WTC11 (cell line): ENCODE results near the gene ANKS6. TPM values are rescaled to one million over a fixed set of nuclear protein-coding genes. Genes with fewer than 3 reads are reported as not detected.

ENCODE experiments used
- ATAC-seq: fragments of 200-7000 bp; cut with Tn5 transposase; 2 replicates; pipeline ENCODE4 v1.10.0; 2021; ENCODE audit warnings: mild to moderate bottlenecking, moderate library complexity
- CTCF ChIA-PET: fragments of 300-600 bp; sonication (Branson Sonifier 250); formaldehyde crosslinking; loops from one replicate; lab custom pipeline; 2021; ENCODE audit warnings: antibody characterized with exemption; lab: Charles Lee
- POLR2A ChIA-PET: fragments of 350-600 bp; sonication (Branson Sonifier 250); formaldehyde crosslinking; loops from one replicate; lab custom pipeline; 2021; ENCODE audit warnings: antibody characterized with exemption; lab: Charles Lee
- DNase-seq: peaks from one replicate; pipeline ENCODE4 v3.0.0; 2021; ENCODE audit warnings: low spot score
- H3K27ac Mint-ChIP-seq: 2 replicates; pipeline ENCODE4 v1.8.0; 2021; ENCODE audit warnings: mixed read lengths
- H3K27me3 Mint-ChIP-seq: 2 replicates; pipeline ENCODE4 v1.8.0; 2021; ENCODE audit warnings: low read depth, mild to moderate bottlenecking, moderate library complexity, mixed read lengths
- H3K36me3 Mint-ChIP-seq: 2 replicates; pipeline ENCODE4 v1.8.0; 2021; ENCODE audit warnings: mixed read lengths
- H3K4me1 Mint-ChIP-seq: 2 replicates; pipeline ENCODE4 v1.8.0; 2022; ENCODE audit warnings: mixed read lengths
- H3K4me3 Mint-ChIP-seq: 2 replicates; pipeline ENCODE4 v1.8.0; 2021; ENCODE audit warnings: mild to moderate bottlenecking, moderate library complexity, mixed read lengths
- H3K9me3 Mint-ChIP-seq: 2 replicates; pipeline ENCODE4 v1.8.0; 2021; ENCODE audit warnings: mixed read lengths
- CREB1 ChIP-seq: sonication (generic); formaldehyde crosslinking; IDR thresholded peaks from 2 replicates; pipeline ENCODE4 v1.8.0; 2023; ENCODE audit warnings: mild to moderate bottlenecking, missing genetic modification reagents
- FOXJ3 ChIP-seq: sonication (generic); formaldehyde crosslinking; IDR thresholded peaks from 2 replicates; pipeline ENCODE4 v1.9.0; 2021; ENCODE audit warnings: missing genetic modification reagents, mild to moderate bottlenecking, borderline replicate concordance
- GABPB1 ChIP-seq: sonication (generic); formaldehyde crosslinking; IDR thresholded peaks from 2 replicates; pipeline ENCODE4 v1.8.1; 2023; ENCODE audit warnings: mild to moderate bottlenecking, missing genetic modification reagents
- GTF2I ChIP-seq: fragments of 250-450 bp; sonication (Bioruptor Pico); conservative IDR thresholded peaks from 2 replicates; pipeline ENCODE4 v1.4.0; 2021; ENCODE audit warnings: mild to moderate bottlenecking
- NFYB ChIP-seq: sonication (generic); formaldehyde crosslinking; conservative IDR thresholded peaks from 2 replicates; pipeline ENCODE4 v1.8.0; 2022; ENCODE audit warnings: low read depth, missing genetic modification reagents
- RORB ChIP-seq: fragments of 250-450 bp; sonication (Bioruptor Pico); IDR thresholded peaks from 2 replicates; pipeline ENCODE4 v1.9.0; 2021; ENCODE audit warnings: mild to moderate bottlenecking
- TCF7 ChIP-seq: sonication (generic); formaldehyde crosslinking; IDR thresholded peaks from 2 replicates; pipeline ENCODE4 v1.8.0; 2022; ENCODE audit warnings: mild to moderate bottlenecking, low read depth, missing genetic modification reagents, moderate library complexity
- ZBTB21 ChIP-seq: sonication (generic); formaldehyde crosslinking; IDR thresholded peaks from 2 replicates; pipeline ENCODE4 v1.8.1; 2023; ENCODE audit warnings: mild to moderate bottlenecking, missing genetic modification reagents, borderline replicate concordance
- ZNF219 ChIP-seq: sonication (generic); formaldehyde crosslinking; IDR thresholded peaks from 2 replicates; pipeline ENCODE4 v1.8.0; 2023; ENCODE audit warnings: missing genetic modification reagents, mild to moderate bottlenecking, borderline replicate concordance
- ZNF396 ChIP-seq: fragments of 250-450 bp; sonication (Bioruptor Pico); IDR thresholded peaks from 2 replicates; pipeline ENCODE4 v1.8.0; 2021; ENCODE audit warnings: mild to moderate bottlenecking, moderate library complexity, borderline replicate concordance
- total RNA-seq: library from RNA; stranded (reverse); gene quantifications from 3 replicates; pipeline ENCODE4 v1.2.3, GENCODE V29; 2021
- TF ChIP-seq, protein P1 (sequence below): sonication (generic); formaldehyde crosslinking; IDR thresholded peaks from 2 replicates; pipeline ENCODE4 v1.8.1; 2023; ENCODE audit warnings: mild to moderate bottlenecking, missing genetic modification reagents
- TF ChIP-seq, protein P2 (sequence below): sonication (generic); formaldehyde crosslinking; IDR thresholded peaks from 2 replicates; pipeline ENCODE4 v1.8.1; 2023; ENCODE audit warnings: mild to moderate bottlenecking, moderate library complexity, missing genetic modification reagents
- TF ChIP-seq, protein P3 (sequence below): sonication (generic); formaldehyde crosslinking; IDR thresholded peaks from 2 replicates; pipeline ENCODE4 v1.8.0; 2023; ENCODE audit warnings: missing genetic modification reagents, mild to moderate bottlenecking, borderline replicate concordance
- TF ChIP-seq, protein P4 (sequence below): sonication (generic); formaldehyde crosslinking; IDR thresholded peaks from 2 replicates; pipeline ENCODE4 v1.8.1; 2023; ENCODE audit warnings: mild to moderate bottlenecking, missing genetic modification reagents, moderate library complexity
- TF ChIP-seq, protein P5 (sequence below): sonication (generic); formaldehyde crosslinking; IDR thresholded peaks from 2 replicates; pipeline ENCODE4 v1.8.1; 2022; ENCODE audit warnings: low read depth, missing genetic modification reagents, borderline replicate concordance
- TF ChIP-seq, protein P6 (sequence below): sonication (generic); formaldehyde crosslinking; IDR thresholded peaks from 2 replicates; pipeline ENCODE4 v1.8.1; 2023; ENCODE audit warnings: mild to moderate bottlenecking, missing genetic modification reagents, moderate library complexity
- TF ChIP-seq, protein P7 (sequence below): fragments of 250-450 bp; sonication (Bioruptor Pico); IDR thresholded peaks from 2 replicates; pipeline ENCODE4 v1.9.0; 2021; ENCODE audit warnings: mild to moderate bottlenecking, borderline replicate concordance
- TF ChIP-seq, protein P8 (sequence below): fragments of 250-450 bp; sonication (Bioruptor Pico); IDR thresholded peaks from 2 replicates; pipeline ENCODE4 v1.9.0; 2021; ENCODE audit warnings: moderate library complexity, mild to moderate bottlenecking, inconsistent platforms, borderline replicate concordance
- TF ChIP-seq, protein P9 (sequence below): fragments of 250-450 bp; sonication (Bioruptor Pico); IDR thresholded peaks from 2 replicates; pipeline ENCODE4 v1.9.0; 2021; ENCODE audit warnings: mild to moderate bottlenecking

Gene ANKS6
- total RNA-seq, 1 experiment from 2014 or later, result 65.1 TPM

DNA sequence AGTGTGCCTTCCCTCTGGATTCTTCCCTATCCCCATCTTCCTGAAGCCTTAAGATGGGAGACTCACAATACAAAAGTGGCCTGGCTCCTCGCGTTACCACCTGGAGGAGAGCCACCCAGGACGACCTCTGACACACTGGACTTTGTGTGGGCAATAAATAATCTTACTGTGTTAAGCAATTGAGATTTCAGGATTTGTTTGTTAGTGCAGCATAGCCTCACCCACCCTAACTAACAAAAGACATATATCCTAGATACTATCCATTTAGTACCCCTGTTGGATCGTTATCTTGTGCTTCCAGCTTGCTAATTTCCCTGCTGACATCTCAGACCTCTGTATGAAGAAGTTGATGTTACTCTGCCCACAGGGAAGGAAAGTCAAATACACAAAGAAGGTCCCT lies 95.6 kb downstream of the ANKS6 start:
- Mint-ChIP-seq H3K27ac (no peak overlapping the region), H3K36me3 (no peaks in the 10 kb centered on the region), H3K9me3 (peaks cover 10% of the 10 kb centered on the region), H3K4me3 (no peak overlapping the region), H3K4me1 (no peaks in the 10 kb centered on the region), H3K27me3 (peaks cover 19% of the 10 kb centered on the region)
- ChIA-PET POLR2A (no interaction called here), CTCF (interaction anchor here (0.8 to 1.8 kb wide), 2 partner anchors 23 to 164 kb away, joined by 3 to 9 read pairs; no protein-coding TSS in a partner anchor)
- no peak for TF ChIP-seq RORB (CRISPR knock-in tag)
- TF ChIP-seq ZBTB21, result no peak
- TF ChIP-seq, protein P1, sequence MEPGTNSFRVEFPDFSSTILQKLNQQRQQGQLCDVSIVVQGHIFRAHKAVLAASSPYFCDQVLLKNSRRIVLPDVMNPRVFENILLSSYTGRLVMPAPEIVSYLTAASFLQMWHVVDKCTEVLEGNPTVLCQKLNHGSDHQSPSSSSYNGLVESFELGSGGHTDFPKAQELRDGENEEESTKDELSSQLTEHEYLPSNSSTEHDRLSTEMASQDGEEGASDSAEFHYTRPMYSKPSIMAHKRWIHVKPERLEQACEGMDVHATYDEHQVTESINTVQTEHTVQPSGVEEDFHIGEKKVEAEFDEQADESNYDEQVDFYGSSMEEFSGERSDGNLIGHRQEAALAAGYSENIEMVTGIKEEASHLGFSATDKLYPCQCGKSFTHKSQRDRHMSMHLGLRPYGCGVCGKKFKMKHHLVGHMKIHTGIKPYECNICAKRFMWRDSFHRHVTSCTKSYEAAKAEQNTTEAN, result no peak
- TF ChIP-seq, protein P2, sequence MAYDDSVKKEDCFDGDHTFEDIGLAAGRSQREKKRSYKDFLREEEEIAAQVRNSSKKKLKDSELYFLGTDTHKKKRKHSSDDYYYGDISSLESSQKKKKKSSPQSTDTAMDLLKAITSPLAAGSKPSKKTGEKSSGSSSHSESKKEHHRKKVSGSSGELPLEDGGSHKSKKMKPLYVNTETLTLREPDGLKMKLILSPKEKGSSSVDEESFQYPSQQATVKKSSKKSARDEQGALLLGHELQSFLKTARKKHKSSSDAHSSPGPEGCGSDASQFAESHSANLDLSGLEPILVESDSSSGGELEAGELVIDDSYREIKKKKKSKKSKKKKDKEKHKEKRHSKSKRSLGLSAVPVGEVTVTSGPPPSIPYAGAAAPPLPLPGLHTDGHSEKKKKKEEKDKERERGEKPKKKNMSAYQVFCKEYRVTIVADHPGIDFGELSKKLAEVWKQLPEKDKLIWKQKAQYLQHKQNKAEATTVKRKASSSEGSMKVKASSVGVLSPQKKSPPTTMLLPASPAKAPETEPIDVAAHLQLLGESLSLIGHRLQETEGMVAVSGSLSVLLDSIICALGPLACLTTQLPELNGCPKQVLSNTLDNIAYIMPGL (CRISPR knock-in tag), result no peak
- TF ChIP-seq, protein P3, sequence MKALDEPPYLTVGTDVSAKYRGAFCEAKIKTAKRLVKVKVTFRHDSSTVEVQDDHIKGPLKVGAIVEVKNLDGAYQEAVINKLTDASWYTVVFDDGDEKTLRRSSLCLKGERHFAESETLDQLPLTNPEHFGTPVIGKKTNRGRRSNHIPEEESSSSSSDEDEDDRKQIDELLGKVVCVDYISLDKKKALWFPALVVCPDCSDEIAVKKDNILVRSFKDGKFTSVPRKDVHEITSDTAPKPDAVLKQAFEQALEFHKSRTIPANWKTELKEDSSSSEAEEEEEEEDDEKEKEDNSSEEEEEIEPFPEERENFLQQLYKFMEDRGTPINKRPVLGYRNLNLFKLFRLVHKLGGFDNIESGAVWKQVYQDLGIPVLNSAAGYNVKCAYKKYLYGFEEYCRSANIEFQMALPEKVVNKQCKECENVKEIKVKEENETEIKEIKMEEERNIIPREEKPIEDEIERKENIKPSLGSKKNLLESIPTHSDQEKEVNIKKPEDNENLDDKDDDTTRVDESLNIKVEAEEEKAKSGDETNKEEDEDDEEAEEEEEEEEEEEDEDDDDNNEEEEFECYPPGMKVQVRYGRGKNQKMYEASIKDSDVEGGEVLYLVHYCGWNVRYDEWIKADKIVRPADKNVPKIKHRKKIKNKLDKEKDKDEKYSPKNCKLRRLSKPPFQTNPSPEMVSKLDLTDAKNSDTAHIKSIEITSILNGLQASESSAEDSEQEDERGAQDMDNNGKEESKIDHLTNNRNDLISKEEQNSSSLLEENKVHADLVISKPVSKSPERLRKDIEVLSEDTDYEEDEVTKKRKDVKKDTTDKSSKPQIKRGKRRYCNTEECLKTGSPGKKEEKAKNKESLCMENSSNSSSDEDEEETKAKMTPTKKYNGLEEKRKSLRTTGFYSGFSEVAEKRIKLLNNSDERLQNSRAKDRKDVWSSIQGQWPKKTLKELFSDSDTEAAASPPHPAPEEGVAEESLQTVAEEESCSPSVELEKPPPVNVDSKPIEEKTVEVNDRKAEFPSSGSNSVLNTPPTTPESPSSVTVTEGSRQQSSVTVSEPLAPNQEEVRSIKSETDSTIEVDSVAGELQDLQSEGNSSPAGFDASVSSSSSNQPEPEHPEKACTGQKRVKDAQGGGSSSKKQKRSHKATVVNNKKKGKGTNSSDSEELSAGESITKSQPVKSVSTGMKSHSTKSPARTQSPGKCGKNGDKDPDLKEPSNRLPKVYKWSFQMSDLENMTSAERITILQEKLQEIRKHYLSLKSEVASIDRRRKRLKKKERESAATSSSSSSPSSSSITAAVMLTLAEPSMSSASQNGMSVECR (CRISPR knock-in tag), result no peak
- no peak for TF ChIP-seq FOXJ3 (CRISPR knock-in tag)
- TF ChIP-seq, protein P4, sequence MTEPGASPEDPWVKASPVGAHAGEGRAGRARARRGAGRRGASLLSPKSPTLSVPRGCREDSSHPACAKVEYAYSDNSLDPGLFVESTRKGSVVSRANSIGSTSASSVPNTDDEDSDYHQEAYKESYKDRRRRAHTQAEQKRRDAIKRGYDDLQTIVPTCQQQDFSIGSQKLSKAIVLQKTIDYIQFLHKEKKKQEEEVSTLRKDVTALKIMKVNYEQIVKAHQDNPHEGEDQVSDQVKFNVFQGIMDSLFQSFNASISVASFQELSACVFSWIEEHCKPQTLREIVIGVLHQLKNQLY (CRISPR knock-in tag), result no peak
- no peak for TF ChIP-seq ZNF219
- TF ChIP-seq, protein P5, sequence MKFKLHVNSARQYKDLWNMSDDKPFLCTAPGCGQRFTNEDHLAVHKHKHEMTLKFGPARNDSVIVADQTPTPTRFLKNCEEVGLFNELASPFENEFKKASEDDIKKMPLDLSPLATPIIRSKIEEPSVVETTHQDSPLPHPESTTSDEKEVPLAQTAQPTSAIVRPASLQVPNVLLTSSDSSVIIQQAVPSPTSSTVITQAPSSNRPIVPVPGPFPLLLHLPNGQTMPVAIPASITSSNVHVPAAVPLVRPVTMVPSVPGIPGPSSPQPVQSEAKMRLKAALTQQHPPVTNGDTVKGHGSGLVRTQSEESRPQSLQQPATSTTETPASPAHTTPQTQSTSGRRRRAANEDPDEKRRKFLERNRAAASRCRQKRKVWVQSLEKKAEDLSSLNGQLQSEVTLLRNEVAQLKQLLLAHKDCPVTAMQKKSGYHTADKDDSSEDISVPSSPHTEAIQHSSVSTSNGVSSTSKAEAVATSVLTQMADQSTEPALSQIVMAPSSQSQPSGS (CRISPR knock-in tag), result no peak
- TF ChIP-seq, protein P6, sequence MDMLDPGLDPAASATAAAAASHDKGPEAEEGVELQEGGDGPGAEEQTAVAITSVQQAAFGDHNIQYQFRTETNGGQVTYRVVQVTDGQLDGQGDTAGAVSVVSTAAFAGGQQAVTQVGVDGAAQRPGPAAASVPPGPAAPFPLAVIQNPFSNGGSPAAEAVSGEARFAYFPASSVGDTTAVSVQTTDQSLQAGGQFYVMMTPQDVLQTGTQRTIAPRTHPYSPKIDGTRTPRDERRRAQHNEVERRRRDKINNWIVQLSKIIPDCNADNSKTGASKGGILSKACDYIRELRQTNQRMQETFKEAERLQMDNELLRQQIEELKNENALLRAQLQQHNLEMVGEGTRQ (CRISPR knock-in tag), result no peak
- TF ChIP-seq, protein P7, sequence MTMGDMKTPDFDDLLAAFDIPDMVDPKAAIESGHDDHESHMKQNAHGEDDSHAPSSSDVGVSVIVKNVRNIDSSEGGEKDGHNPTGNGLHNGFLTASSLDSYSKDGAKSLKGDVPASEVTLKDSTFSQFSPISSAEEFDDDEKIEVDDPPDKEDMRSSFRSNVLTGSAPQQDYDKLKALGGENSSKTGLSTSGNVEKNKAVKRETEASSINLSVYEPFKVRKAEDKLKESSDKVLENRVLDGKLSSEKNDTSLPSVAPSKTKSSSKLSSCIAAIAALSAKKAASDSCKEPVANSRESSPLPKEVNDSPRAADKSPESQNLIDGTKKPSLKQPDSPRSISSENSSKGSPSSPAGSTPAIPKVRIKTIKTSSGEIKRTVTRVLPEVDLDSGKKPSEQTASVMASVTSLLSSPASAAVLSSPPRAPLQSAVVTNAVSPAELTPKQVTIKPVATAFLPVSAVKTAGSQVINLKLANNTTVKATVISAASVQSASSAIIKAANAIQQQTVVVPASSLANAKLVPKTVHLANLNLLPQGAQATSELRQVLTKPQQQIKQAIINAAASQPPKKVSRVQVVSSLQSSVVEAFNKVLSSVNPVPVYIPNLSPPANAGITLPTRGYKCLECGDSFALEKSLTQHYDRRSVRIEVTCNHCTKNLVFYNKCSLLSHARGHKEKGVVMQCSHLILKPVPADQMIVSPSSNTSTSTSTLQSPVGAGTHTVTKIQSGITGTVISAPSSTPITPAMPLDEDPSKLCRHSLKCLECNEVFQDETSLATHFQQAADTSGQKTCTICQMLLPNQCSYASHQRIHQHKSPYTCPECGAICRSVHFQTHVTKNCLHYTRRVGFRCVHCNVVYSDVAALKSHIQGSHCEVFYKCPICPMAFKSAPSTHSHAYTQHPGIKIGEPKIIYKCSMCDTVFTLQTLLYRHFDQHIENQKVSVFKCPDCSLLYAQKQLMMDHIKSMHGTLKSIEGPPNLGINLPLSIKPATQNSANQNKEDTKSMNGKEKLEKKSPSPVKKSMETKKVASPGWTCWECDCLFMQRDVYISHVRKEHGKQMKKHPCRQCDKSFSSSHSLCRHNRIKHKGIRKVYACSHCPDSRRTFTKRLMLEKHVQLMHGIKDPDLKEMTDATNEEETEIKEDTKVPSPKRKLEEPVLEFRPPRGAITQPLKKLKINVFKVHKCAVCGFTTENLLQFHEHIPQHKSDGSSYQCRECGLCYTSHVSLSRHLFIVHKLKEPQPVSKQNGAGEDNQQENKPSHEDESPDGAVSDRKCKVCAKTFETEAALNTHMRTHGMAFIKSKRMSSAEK, result no peak
- TF ChIP-seq GTF2I (CRISPR knock-in tag), result no peak
- TF ChIP-seq, protein P8, sequence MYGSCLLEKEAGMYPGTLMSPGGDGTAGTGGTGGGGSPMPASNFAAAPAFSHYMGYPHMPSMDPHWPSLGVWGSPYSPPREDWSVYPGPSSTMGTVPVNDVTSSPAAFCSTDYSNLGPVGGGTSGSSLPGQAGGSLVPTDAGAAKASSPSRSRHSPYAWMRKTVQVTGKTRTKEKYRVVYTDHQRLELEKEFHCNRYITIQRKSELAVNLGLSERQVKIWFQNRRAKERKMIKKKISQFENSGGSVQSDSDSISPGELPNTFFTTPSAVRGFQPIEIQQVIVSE (CRISPR knock-in tag), result no peak
- TF ChIP-seq CREB1, result no peak
- no peak for TF ChIP-seq ZNF396 (CRISPR knock-in tag)
- no peak for TF ChIP-seq GABPB1
- TF ChIP-seq TCF7 (CRISPR knock-in tag), result no peak
- TF ChIP-seq, protein P9, sequence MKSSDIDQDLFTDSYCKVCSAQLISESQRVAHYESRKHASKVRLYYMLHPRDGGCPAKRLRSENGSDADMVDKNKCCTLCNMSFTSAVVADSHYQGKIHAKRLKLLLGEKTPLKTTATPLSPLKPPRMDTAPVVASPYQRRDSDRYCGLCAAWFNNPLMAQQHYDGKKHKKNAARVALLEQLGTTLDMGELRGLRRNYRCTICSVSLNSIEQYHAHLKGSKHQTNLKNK (CRISPR knock-in tag), result no peak
- no peak for TF ChIP-seq NFYB (CRISPR knock-in tag)
- no peak for ATAC-seq
- no peak for DNase-seq
